GM12892 (cell line): ENCODE measurements around the gene LRMDA.

Source experiments
- POLR2A ChIP-seq: IDR thresholded peaks from 2 replicates; pipeline ENCODE4 v1.6.1; 2011; ENCODE audit warnings: low read depth, low read length, control low read depth
- POLR2AphosphoS5 ChIP-seq: IDR thresholded peaks from 2 replicates; pipeline ENCODE4 v1.6.1; 2011; ENCODE audit warnings: low read depth, low read length, control low read depth
- TAF1 ChIP-seq: IDR thresholded peaks from 2 replicates; pipeline ENCODE4 v1.6.1; 2011; ENCODE audit warnings: low read depth, mild to moderate bottlenecking, control low read depth, low read length, borderline replicate concordance

DNA sequence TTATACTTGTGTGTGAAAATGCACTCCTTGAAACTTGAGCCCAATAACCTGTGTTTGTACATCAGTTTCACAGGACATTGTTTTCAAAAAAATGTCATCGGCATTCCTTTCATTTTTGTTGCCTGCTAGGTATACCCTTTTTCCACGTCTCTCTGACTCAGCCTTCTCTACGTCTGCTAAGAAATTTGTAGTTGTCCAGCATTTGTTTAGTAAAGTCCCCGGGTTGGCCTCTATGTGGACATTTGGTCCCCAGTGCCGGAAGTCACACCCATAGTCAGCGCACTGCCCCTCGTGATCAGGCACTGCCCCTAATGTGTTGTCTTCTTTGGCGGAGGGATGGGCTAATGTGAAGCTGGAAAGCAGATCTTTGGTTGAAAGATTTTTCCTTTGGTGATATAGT, 222.3 kb downstream of the LRMDA start:
- TF ChIP-seq POLR2AphosphoS5: no peak
- TF ChIP-seq TAF1: no peak
- TF ChIP-seq POLR2A: no peak
